Inflammatory macrophage treated with lipopolysaccharide for 1 hour (primary cell): Measurements from ENCODE around the gene ADCY1.
"Not testable (repeated sequence)": the region's sequence is repeated elsewhere in the genome, so short reads cannot be mapped to it uniquely, and the experiment has no call there.

Source experiments
- DNase-seq, 2 donors: peaks; one replicate each; pipeline ENCODE4 v3.0.0-alpha.2; 2020 to 2022

ADCY1 gene

GRCh38 chr7:45573661-45574415 is at the start of gene ADCY1:
TSS of gene ADCY1 (plus strand) at chr7:45574368. CDS start at chr7:45574544, 176 bp downstream.
- DNase-seq, result no peak

GRCh38 chr7:45524445-45524844 is 49.7 kb upstream of the ADCY1 start:
- no peak for DNase-seq

- no peak for DNase-seq
Observed at GRCh38 chr7:45525057-45525456, 49.1 kb upstream of the ADCY1 start.

- DNase-seq, result no peak
Observed at GRCh38 chr7:45543473-45543872, 30.7 kb upstream of the ADCY1 start.

- DNase-seq, result not testable (repeated sequence)
Observed at GRCh38 chr7:45545105-45545710, 29.0 kb upstream of the ADCY1 start.

- not testable (repeated sequence) for DNase-seq
Observed at GRCh38 chr7:45548917-45549316, 25.3 kb upstream of the ADCY1 start.

- no peak for DNase-seq
Observed at GRCh38 chr7:45563401-45563800, 10.8 kb upstream of the ADCY1 start.

GRCh38 chr7:45563941-45564461 is 10.2 kb upstream of the ADCY1 start:
- no peak for DNase-seq

GRCh38 chr7:45564485-45564884 is 9.7 kb upstream of the ADCY1 start:
- DNase-seq, result no peak

- no peak for DNase-seq
Observed at GRCh38 chr7:45564886-45565455, 9.2 kb upstream of the ADCY1 start.

- DNase-seq, result no peak
Observed at GRCh38 chr7:45566386-45566785, 7.8 kb upstream of the ADCY1 start.

GRCh38 chr7:45566961-45567360 is 7.2 kb upstream of the ADCY1 start:
- DNase-seq, result no peak

GRCh38 chr7:45567713-45568112 is 6.5 kb upstream of the ADCY1 start:
- no peak for DNase-seq

- no peak for DNase-seq
Observed at GRCh38 chr7:45568536-45569289, 5.5 kb upstream of the ADCY1 start.

- DNase-seq, result no peak
Observed at GRCh38 chr7:45569290-45569685, 4.9 kb upstream of the ADCY1 start.

GRCh38 chr7:45570797-45571196 is 3.4 kb upstream of the ADCY1 start:
- DNase-seq, result no peak

GRCh38 chr7:45573204-45573603 is 964 bp upstream of the ADCY1 start:
- DNase-seq, result no peak

- no peak for DNase-seq
Observed at GRCh38 chr7:45574416-45574668, 174 bp downstream of the ADCY1 start.

GRCh38 chr7:45574669-45575500 is 717 bp downstream of the ADCY1 start:
- DNase-seq, result no peak

- no peak for DNase-seq
Observed at GRCh38 chr7:45575501-45576248, 1.5 kb downstream of the ADCY1 start.

GRCh38 chr7:45576249-45576929 is 2.2 kb downstream of the ADCY1 start:
- DNase-seq, result no peak
